ENCODE data around the gene SGTA.

DNA sequence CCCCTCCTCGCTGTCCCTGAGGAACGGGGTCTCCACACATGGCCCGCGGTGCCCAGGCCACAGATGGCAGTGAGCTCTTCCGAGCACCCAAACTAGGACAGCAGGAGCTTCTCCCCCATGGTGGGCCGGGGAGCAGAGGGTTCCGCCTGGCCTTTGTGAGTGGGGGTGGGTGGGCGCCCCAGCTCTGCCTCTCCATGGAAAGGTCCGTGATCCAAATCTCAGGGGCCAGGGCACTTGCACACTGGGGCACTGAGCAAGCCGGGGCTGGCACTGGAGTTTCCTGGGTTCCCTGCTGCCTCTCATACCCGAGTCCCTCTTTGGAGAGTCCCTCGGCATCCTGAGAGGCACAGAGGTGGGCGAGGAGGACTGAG is 59.7 kb downstream of the SGTA start:
- TF ChIP-seq, protein P1, sequence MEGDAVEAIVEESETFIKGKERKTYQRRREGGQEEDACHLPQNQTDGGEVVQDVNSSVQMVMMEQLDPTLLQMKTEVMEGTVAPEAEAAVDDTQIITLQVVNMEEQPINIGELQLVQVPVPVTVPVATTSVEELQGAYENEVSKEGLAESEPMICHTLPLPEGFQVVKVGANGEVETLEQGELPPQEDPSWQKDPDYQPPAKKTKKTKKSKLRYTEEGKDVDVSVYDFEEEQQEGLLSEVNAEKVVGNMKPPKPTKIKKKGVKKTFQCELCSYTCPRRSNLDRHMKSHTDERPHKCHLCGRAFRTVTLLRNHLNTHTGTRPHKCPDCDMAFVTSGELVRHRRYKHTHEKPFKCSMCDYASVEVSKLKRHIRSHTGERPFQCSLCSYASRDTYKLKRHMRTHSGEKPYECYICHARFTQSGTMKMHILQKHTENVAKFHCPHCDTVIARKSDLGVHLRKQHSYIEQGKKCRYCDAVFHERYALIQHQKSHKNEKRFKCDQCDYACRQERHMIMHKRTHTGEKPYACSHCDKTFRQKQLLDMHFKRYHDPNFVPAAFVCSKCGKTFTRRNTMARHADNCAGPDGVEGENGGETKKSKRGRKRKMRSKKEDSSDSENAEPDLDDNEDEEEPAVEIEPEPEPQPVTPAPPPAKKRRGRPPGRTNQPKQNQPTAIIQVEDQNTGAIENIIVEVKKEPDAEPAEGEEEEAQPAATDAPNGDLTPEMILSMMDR (IDR thresholded peaks at IDR 0.05), result no peak
- no peak for TF ChIP-seq ZFX (IDR thresholded peaks at IDR 0.05; ENCODE audit: borderline replicate concordance)
